ENCODE measurements around the gene ABCB1. TPM values are rescaled to one million over a fixed set of nuclear protein-coding genes. Genes with fewer than 3 reads are reported as not detected.

The ABCB1 gene
- total and polyA plus RNA-seq, 2 of the 8 experiments (the other 6 are each of a cell fraction or from before 2014, with no cell fraction given) = 0.51 to 1.2 TPM

DNA sequence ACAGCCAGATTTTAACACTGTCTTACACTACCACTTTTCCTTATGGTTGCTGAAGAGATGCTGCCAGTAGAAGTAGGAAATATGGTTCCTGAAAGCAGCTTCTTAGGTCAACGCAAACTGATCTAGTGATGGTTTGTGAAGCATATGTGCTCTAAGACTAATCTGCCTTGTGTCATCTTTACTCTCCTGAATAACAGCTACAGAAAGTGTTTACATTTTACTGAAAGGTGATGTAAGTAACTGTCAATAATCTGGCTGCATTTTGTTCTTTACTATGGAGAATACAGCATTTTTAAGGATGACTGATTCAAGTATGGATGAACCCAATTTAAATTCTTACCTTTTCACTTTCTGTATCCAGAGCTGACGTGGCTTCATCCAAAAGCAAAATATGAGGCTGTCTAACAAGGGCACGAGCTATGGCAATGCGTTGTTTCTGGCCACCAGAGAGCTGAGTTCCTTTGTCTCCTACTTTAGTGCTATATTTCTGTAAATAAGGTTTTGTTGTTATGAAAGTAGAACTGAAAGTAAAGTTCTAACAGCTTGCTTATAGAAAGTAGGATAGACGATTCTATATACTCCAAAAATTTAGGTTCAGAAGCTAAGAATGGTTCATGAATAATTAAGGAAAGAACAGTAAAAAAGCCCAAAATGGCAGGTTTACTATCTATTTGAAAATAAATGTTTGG lies 95.0 kb downstream of the ABCB1 start:
- no peak overlapping the region for H2AFZ ChIP-seq (ENCODE audit: low read length)
- H4K91ac ChIP-seq (replicated peaks; ENCODE audit: insufficient read length, low read length) = no peak overlapping the region
- no peaks in the 10 kb centered on the region for H3K27me3 ChIP-seq (replicated peaks in 1 of 4; ENCODE audit: control insufficient read depth in 3 of 4, extremely low read depth in 1 of 4, insufficient read depth in 3 of 4, low read length in 3 of 4)
- H2BK20ac ChIP-seq (ENCODE audit: low read length) = no peak overlapping the region
- no peak overlapping the region for H3K4me3 ChIP-seq (ENCODE audit: extremely low read depth in 1 of 4, insufficient read depth in 2 of 4, low read depth in 3 of 4, low read length in 4 of 4)
- no peak overlapping the region for H3K4me2 ChIP-seq (ENCODE audit: insufficient read depth in 1 of 2, low read depth in 2 of 2, low read length in 2 of 2)
- no peaks in the 10 kb centered on the region for H3K23me2 ChIP-seq (ENCODE audit: low read depth, low read length)
- H3K79me2 ChIP-seq (ENCODE audit: control insufficient read depth in 1 of 2, insufficient read depth in 2 of 2, low read length in 2 of 2) = no peaks in the 10 kb centered on the region
- no peak overlapping the region for H3K18ac ChIP-seq (ENCODE audit: extremely low read depth, low read length)
- H3K9ac ChIP-seq (replicated peaks in 1 of 4; ENCODE audit: extremely low read depth in 1 of 4, low read depth in 3 of 4, low read length in 3 of 4) = no peak overlapping the region
- ChIA-PET CTCF (ENCODE audit: partially characterized antibody) (interaction anchor here (0.6 to 2.6 kb wide), 23 partner anchors 9 to 606 kb away, joined by 3 to 12 read pairs (median 4); partner anchors contain the start of gene ABCB1), POLR2A (ENCODE audit: partially characterized antibody) (no interaction called here)
- H4K5ac ChIP-seq (ENCODE audit: insufficient read length, low read depth, low read length) = no peak overlapping the region
- no peaks in the 10 kb centered on the region for H3K9me3 ChIP-seq (ENCODE audit: insufficient read depth in 2 of 2, low read depth in 1 of 2, low read length in 1 of 2)
- H3K27ac ChIP-seq (ENCODE audit: low read depth, low read length) = no peak overlapping the region
- no peak overlapping the region for H2BK5ac ChIP-seq (ENCODE audit: low read depth, low read length)
- FAIRE-seq (no peak), DNase-seq (ENCODE audit: low read depth in 1 of 2, low spot score in 2 of 2) (no peak)
- H2AK5ac ChIP-seq (ENCODE audit: low read depth, low read length) = no peak overlapping the region
- no peaks in the 10 kb centered on the region; a peak in 1 of 8 replicates for H3K36me3 ChIP-seq (ENCODE audit: control insufficient read depth in 2 of 4, insufficient read depth in 4 of 4, low read length in 3 of 4)
- H3K14ac ChIP-seq (ENCODE audit: insufficient read length) = no peak overlapping the region
- H4K8ac ChIP-seq (ENCODE audit: extremely low read depth, insufficient read depth, low read length) = no peak overlapping the region
- no peak overlapping the region for H2BK120ac ChIP-seq (replicated peaks; ENCODE audit: low read depth, low read length)
- no peaks in the 10 kb centered on the region for H3K79me1 ChIP-seq (ENCODE audit: low read depth, low read length)
- 89% methylated on average over 5 of the region's 5 CpGs; no CpG with 5 or more reads in 1 of the 2 experiments for WGBS, 2 experiments (ENCODE audit: extremely low coverage in 1 of 2, insufficient coverage in 1 of 2, insufficient read length in 1 of 2, insufficient replicate concordance in 2 of 2, low coverage in 1 of 2, low lambda C conversion rate in 2 of 2, missing lambda C conversion rate in 1 of 2)
- H4K20me1 ChIP-seq (replicated peaks in 1 of 2; ENCODE audit: control insufficient read depth in 1 of 2, insufficient read depth in 2 of 2, low read length in 2 of 2) = no peaks in the 10 kb centered on the region
- no peak overlapping the region for H2BK15ac ChIP-seq (ENCODE audit: low read length)
- H3K4ac ChIP-seq (replicated peaks; ENCODE audit: insufficient read length, low read depth, low read length) = no peak overlapping the region
- no peaks in the 10 kb centered on the region for H3K4me1 ChIP-seq (replicated peaks in 1 of 4; ENCODE audit: control insufficient read depth in 3 of 4, insufficient read depth in 4 of 4, low read length in 3 of 4)
- H3K56ac ChIP-seq (replicated peaks; ENCODE audit: insufficient read length, low read depth, low read length) = no peak overlapping the region
- no peak overlapping the region for H2BK12ac ChIP-seq (ENCODE audit: low read depth, low read length)
- no peak overlapping the region for H3K23ac ChIP-seq (ENCODE audit: insufficient read length)
- no peak for TF ChIP-seq SP1 (IDR thresholded peaks at IDR 0.05; ENCODE audit: low read depth, low read length)
- TF ChIP-seq POLR2AphosphoS5 (IDR thresholded peaks at IDR 0.05; ENCODE audit: low read depth, low read length) = no peak
- TF ChIP-seq HDAC2 (IDR thresholded peaks at IDR 0.05; ENCODE audit: borderline replicate concordance in 1 of 2, low read depth in 2 of 2, low read length in 2 of 2) = no peak
- TF ChIP-seq, protein P1, sequence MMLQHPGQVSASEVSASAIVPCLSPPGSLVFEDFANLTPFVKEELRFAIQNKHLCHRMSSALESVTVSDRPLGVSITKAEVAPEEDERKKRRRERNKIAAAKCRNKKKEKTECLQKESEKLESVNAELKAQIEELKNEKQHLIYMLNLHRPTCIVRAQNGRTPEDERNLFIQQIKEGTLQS (IDR thresholded peaks at IDR 0.05; ENCODE audit: insufficient read depth, low read depth, low read length) = no peak
- TF ChIP-seq, protein P2, sequence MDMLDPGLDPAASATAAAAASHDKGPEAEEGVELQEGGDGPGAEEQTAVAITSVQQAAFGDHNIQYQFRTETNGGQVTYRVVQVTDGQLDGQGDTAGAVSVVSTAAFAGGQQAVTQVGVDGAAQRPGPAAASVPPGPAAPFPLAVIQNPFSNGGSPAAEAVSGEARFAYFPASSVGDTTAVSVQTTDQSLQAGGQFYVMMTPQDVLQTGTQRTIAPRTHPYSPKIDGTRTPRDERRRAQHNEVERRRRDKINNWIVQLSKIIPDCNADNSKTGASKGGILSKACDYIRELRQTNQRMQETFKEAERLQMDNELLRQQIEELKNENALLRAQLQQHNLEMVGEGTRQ (IDR thresholded peaks at IDR 0.05; ENCODE audit: low read length) = no peak
- TF ChIP-seq SP2 (IDR thresholded peaks at IDR 0.05; ENCODE audit: low read length) = no peak
- no peak for TF ChIP-seq KDM4A (IDR thresholded peaks at IDR 0.05; ENCODE audit: low read depth, low read length, severe bottlenecking)
- TF ChIP-seq ASH2L (IDR thresholded peaks at IDR 0.05; ENCODE audit: low read length) = no peak
- TF ChIP-seq, protein P3, sequence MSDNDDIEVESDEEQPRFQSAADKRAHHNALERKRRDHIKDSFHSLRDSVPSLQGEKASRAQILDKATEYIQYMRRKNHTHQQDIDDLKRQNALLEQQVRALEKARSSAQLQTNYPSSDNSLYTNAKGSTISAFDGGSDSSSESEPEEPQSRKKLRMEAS (IDR thresholded peaks at IDR 0.05) = no peak
- TF ChIP-seq CHD2 (IDR thresholded peaks at IDR 0.05; ENCODE audit: low read length) = no peak
- no peak for TF ChIP-seq EZH2 (IDR thresholded peaks at IDR 0.05; ENCODE audit: low read depth, low read length, severe bottlenecking)
- no peak for TF ChIP-seq TBP (IDR thresholded peaks at IDR 0.05; ENCODE audit: low read depth, low read length)
